Activated T-helper 2 cell treated with anti-CD3 and anti-CD28 coated beads, Interferon-gamma antibody, Interleukin-2, Interleukin-4, amounts not matched to agents 10 μg/mL and 5 μg/mL and 100 μg/mL, durations not matched to agents 14 hours and 24 hours and 36 hours (primary cell): ENCODE results near the gene DNAH8. TPM values are rescaled to one million over a fixed set of nuclear protein-coding genes. Genes with fewer than 3 reads are reported as not detected.

Experiments
- DNase-seq: peaks from one replicate; pipeline ENCODE4 v3.0.0; 2021; ENCODE audit warnings: low spot score
- H3K27ac Mint-ChIP-seq: one replicate; pipeline ENCODE4 v1.8.0; 2021; ENCODE audit warnings: mixed read lengths
- H3K27me3 Mint-ChIP-seq: one replicate; pipeline ENCODE4 v1.8.0; 2021; ENCODE audit warnings: low read depth, mixed read lengths
- H3K36me3 Mint-ChIP-seq: one replicate; pipeline ENCODE4 v1.8.0; 2021; ENCODE audit warnings: low read depth, mixed read lengths
- H3K4me1 Mint-ChIP-seq: one replicate; pipeline ENCODE4 v1.8.0; 2021; ENCODE audit warnings: low read depth, mixed read lengths
- H3K4me3 Mint-ChIP-seq: one replicate; pipeline ENCODE4 v1.8.0; 2021; ENCODE audit warnings: low read depth, mild to moderate bottlenecking, moderate library complexity, mixed read lengths
- H3K9me3 Mint-ChIP-seq: one replicate; pipeline ENCODE4 v1.8.0; 2021; ENCODE audit warnings: mixed read lengths
- intact Hi-C: fragments of 100-400 bp; cut with micrococcal nuclease; formaldehyde crosslinking; loops from one replicate; pipeline ENCODE4 v1.15.1; 2023
- total RNA-seq: library from RNA; stranded (reverse); gene quantifications from 2 replicates; pipeline ENCODE4 v1.2.3, GENCODE V29; 2022

Gene DNAH8
- total RNA-seq, 1 donor from 2014 or later = not detected

DNA sequence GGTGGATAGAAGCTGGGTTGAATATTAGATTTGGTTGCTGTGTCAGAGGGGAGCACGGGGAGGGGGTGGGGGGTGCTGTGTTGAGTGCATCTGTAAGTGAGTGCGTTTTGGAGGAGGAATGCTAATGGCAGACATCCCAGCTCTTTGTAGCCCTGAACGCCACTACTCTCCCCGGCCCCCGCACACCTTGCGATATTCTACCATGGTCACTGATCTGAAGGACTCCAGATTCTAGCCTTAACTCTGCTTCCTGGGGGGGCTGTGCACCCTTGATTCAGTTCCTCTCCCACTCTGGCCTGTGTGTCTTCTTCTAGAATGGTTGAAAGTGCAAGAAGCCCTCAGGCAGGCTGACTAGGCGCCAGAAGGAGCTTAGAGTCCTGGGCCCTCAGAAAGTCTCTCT lies 340.6 kb downstream of the DNAH8 start:
- no peaks in the 10 kb centered on the region for H3K36me3 Mint-ChIP-seq
- intact Hi-C loops = no loop called here
- H3K9me3 Mint-ChIP-seq = no peaks in the 10 kb centered on the region
- no peak for DNase-seq
- no peak overlapping the region for H3K4me3 Mint-ChIP-seq
- peaks cover 14% of the 10 kb centered on the region for H3K4me1 Mint-ChIP-seq
- H3K27ac Mint-ChIP-seq = no peak overlapping the region
- peaks cover 17% of the 10 kb centered on the region for H3K27me3 Mint-ChIP-seq

DNA sequence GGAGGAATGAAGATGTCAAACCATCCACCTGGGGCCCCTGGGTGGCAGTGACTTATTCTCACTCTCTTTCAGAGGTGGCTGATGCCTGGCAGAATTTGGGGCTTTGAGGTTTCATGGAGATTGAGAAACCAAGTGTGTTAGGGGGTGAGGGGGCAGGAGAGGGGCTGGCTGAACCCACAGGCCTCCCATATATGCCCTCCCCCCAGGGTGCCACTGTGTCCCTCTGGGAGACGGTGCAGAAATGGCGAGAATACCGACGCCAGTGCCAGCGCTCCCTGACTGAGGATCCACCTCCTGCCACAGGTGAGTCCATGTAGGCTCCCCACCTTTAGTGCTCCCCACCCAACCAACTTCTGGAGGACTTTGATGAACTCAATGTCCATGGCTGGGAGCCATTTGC lies 341.1 kb downstream of the DNAH8 start:
- intact Hi-C loops = no loop called here
- no peak for DNase-seq
- H3K9me3 Mint-ChIP-seq = no peaks in the 10 kb centered on the region
- peaks cover 9% of the 10 kb centered on the region for H3K4me1 Mint-ChIP-seq
- no peak overlapping the region for H3K4me3 Mint-ChIP-seq
- H3K36me3 Mint-ChIP-seq = no peaks in the 10 kb centered on the region
- no peak overlapping the region for H3K27ac Mint-ChIP-seq
- H3K27me3 Mint-ChIP-seq = peaks cover 20% of the 10 kb centered on the region

DNA sequence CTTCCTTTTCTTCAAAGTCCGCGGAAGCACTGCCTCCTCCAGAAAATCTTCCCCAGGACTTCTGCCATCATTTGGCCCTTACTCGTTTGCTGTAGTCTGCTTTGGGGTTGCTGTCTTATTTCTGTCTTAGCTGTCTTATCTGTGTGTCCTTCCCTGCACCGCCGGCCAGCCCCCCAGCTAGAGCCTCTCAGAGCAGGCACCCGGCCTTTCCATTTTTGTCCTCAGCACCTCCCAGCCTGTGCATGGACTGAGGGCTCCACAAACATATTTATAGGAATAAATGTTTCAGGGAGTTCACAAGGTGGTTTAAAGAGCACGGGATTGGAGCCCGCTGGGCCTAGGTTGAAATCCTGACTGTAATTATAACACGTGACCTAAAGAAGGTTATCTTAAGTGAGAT lies 341.6 kb downstream of the DNAH8 start:
- intact Hi-C loops = no loop called here
- Mint-ChIP-seq H3K27ac (no peak overlapping the region), H3K27me3 (peaks cover 21% of the 10 kb centered on the region), H3K4me1 (peaks cover 4% of the 10 kb centered on the region), H3K4me3 (no peak overlapping the region), H3K36me3 (no peaks in the 10 kb centered on the region), H3K9me3 (no peaks in the 10 kb centered on the region)
- no peak for DNase-seq

DNA sequence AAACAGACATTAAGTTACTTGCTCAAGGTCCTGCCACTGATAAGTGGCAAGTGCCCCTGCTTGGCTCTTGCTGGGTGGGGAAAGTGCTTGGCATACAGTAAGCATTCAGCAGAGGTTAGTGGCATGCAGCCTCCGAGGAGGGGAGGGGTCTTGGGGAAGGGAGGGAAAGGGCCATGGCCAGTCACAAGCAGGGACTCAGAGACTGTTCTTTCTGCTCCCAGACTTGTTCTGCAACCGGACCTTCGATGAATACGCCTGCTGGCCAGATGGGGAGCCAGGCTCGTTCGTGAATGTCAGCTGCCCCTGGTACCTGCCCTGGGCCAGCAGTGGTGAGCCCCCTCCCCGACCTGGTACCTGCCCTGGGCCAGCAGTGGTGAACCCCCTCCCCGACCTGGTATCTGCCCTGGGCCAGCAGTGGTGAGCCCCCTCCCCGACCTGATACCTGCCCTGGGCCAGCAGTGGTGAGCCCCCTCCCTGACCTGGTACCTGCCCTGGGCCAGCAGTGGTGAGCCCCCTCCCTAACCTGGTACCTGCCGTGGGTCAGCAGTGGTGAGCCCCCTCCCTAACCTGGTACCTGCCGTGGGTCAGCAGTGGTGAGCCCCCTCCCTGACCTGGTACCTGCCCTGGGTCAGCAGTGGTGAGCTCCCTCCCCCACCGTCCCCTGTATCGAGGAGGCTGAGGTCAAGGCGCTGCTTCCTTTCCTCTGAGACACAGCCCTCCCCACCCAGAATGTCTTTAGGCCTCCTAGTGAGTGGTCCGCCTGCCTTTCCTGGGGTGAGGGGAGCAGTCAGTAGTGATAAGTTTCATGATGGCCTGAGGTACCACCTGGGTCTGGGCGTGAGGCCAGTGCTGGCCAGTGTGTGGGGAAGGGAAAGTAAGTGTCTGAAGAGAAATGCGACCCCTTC lies 342.4 kb downstream of the DNAH8 start:
- Mint-ChIP-seq H3K9me3 (no peaks in the 10 kb centered on the region), H3K36me3 (no peaks in the 10 kb centered on the region), H3K27me3 (peaks cover 22% of the 10 kb centered on the region), H3K4me3 (no peak overlapping the region), H3K4me1 (no peaks in the 10 kb centered on the region), H3K27ac (no peak overlapping the region)
- intact Hi-C loops = no loop called here
- no peak for DNase-seq

DNA sequence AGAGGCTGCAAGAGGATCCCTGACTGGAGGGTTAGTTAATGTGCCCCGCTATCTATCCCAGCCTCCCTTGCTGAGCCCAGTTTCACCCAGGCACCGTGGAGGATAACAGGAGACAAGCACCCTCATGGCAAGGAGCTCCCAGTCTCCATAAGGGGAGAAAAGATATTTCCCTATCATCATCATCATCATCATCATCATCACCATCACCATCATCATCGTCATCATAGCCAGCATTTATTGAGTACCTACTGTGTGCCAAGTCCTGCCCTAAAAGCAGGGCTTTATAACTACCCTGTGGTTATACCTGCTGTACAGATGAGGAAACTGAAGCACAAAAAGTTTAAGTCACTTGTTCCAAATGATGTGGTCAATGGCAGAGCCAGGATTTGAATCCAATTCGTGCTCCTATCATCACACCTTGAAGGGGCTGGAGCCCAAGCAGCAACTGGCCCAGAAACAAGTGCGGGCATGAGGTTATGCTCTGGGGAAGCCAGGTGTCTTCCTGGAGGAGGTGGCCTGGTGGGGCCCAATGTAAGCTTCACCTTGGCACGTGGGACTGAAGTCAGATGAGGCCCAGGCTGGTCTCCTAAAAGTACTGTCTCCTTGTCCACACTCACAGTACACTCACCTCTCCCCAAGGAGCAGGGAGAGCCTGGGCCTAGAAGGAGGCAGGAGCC lies 343.5 kb downstream of the DNAH8 start:
- intact Hi-C loops = no loop called here
- Mint-ChIP-seq H3K4me1 (no peaks in the 10 kb centered on the region), H3K9me3 (no peaks in the 10 kb centered on the region), H3K27ac (no peak overlapping the region), H3K36me3 (no peaks in the 10 kb centered on the region), H3K4me3 (no peak overlapping the region), H3K27me3 (peaks cover 24% of the 10 kb centered on the region)
- no peak for DNase-seq

DNA sequence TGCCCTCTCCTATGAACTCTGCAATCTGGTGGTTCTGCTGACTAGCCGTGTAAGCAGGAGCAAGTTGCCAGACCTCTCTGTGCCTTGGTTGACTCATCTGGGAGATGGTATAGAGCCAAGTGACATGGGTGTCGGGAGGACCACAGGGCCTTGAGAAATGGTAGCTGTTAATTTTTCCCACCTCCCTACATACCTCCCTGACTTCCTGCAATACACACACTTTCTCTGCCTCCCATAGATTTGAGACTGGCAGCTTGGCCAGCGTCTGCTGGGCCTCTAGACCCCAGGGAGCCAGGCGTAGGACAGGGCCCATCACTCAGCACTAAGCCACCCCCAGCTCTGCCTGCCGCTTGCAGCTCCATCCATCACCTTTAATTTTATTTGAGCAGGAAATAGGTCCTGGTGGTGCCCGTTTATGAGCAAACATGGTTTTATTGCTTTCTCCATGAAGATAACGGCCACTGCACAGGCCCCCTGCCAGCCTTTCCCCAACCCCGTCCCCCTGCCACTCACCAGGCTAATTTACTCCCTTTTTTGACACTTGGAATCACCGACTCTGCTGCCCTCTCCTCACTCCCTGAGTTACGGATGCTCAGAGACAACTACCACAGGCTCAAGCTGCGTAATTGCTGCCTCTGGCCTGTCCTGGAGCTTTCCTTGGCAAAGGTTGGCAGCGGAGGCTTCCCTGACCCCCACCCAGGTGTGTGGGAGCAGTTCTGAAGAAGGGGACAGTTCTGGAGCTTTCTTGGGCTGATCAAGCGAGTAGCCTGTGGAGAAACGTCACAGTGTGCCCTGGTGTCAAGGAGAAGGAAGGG lies 344.6 kb downstream of the DNAH8 start:
- Mint-ChIP-seq H3K9me3 (no peaks in the 10 kb centered on the region), H3K27me3 (peaks cover 24% of the 10 kb centered on the region), H3K36me3 (no peaks in the 10 kb centered on the region), H3K4me1 (no peaks in the 10 kb centered on the region), H3K27ac (no peak overlapping the region), H3K4me3 (no peak overlapping the region)
- intact Hi-C loops = no loop called here
- DNase-seq = no peak

DNA sequence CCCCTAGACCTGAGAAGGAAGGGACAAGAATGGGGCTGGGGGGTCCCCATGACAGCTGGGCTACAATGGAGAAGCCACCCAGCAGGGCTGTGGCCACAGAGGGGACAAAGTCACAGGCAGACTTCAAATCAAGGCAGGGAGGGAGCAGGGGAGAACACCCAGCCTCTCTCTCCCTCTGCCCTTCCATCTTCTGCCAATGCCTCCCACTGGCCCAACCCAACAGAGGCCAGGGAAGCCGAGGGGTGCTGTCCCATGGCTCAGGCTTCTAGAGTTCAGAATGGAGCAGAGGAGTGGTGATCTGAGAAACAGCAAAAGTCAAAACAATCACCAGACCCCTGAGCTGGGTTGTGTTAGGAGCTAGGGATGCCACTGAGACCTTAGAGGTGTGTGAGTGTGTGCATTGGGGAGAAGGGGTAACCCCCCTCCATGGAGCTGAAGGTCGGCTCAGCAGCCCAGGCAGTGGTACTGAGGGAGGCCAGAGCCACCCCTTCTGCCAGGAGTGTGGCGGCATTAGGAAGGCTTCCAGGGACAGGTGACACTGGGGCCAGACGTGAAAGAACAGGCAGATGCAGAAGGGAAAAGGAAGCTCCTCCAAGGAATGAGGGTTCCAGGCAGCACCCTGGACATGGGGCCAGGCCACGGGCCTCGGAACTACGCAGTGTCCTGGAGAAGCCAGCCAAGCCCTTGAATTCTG lies 345.5 kb downstream of the DNAH8 start:
- no peak for DNase-seq
- no peak overlapping the region for H3K4me3 Mint-ChIP-seq
- no peak overlapping the region for H3K27ac Mint-ChIP-seq
- no peaks in the 10 kb centered on the region for H3K9me3 Mint-ChIP-seq
- H3K36me3 Mint-ChIP-seq = no peaks in the 10 kb centered on the region
- peaks cover 28% of the 10 kb centered on the region for H3K27me3 Mint-ChIP-seq
- H3K4me1 Mint-ChIP-seq = no peaks in the 10 kb centered on the region
- intact Hi-C loops = no loop called here

DNA sequence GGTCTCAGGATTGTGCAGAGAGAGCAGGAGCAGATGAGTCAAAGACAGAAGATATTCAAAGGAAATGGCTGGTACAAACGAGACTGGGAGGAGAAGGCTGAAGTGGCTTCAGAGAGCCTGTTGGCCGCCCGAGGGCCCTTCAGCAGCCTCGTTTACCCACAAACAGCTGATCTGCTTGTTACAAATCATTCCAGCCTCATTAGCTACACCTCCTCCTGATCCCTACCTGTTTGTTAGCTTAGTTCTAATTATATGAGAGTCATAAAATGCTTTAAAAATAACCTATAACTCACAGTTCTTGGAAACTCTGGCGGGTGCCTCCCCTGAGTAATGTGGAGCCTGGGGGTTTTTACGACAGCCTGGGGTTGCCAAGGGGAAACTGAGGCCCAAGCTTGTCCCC lies 346.1 kb downstream of the DNAH8 start:
- no peaks in the 10 kb centered on the region for H3K9me3 Mint-ChIP-seq
- H3K4me1 Mint-ChIP-seq = no peaks in the 10 kb centered on the region
- intact Hi-C loops = no loop called here

DNA sequence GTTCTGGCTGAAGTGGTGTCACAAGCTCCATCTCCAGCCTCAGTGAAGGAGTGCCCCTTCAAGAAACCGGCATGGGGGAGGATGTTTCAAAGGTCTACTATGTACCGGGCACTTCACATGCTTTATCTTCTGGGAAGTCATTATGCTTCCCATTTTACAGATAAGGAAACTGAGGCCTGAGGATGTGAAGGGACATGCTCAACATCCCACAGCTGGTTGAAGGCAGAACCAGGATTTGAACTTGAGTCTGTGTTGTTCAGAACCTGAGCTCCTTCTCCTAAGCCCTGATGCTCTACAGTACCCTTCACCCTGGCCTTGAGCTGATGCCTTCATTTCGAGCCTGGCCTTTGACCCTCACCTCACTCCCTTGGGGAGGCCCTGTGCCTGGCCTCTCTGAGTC lies 346.5 kb downstream of the DNAH8 start:
- H3K9me3 Mint-ChIP-seq = no peaks in the 10 kb centered on the region
- no peaks in the 10 kb centered on the region for H3K36me3 Mint-ChIP-seq
- intact Hi-C loops = no loop called here
- no peak overlapping the region for H3K27ac Mint-ChIP-seq
- H3K4me1 Mint-ChIP-seq = no peaks in the 10 kb centered on the region
- DNase-seq = no peak
- peaks cover 31% of the 10 kb centered on the region for H3K27me3 Mint-ChIP-seq
- no peak overlapping the region for H3K4me3 Mint-ChIP-seq

More for the DNA sequence above, 346.1 kb downstream of the DNAH8 start:
- Mint-ChIP-seq H3K36me3 (no peaks in the 10 kb centered on the region), H3K27me3 (peaks cover 31% of the 10 kb centered on the region), H3K4me3 (no peak overlapping the region), H3K27ac (no peak overlapping the region)
- no peak for DNase-seq

DNA sequence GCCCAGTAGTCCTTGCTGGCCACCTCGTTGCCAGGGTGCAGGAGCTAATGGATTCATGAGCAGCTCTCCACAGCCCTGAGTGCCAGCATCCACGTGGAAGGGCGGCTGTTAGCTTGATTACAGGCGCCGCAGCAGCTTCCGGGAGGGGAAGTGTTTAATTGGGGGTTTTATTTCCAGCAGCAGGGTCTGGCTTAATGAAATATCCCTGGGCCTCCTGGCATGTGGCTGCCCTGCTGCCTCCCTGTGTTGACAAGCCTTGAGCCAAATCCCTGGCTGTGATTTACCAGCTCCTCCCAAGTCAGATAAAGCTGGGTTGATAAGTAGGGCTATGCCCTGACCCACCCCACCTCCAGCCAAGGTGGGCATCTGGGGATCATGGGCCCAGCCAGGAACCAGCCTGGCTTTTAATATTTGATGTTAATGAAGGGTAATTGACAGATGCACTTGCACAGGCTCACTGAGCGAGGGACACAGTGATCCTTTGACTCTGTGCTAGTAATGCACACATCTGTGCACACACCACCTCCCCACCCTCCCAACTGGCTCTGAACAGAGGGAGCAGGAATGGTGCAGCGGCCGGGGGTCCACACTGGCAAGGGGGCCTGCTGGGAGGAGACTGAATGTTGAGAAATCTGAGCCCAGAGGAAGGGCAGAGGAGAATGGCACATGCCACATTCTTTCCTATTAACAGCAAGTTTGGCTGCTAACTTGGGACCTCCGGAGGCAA lies 347.1 kb downstream of the DNAH8 start:
- H3K4me3 Mint-ChIP-seq = no peak overlapping the region
- H3K27me3 Mint-ChIP-seq = peaks cover 34% of the 10 kb centered on the region
- no peaks in the 10 kb centered on the region for H3K4me1 Mint-ChIP-seq
- H3K36me3 Mint-ChIP-seq = no peaks in the 10 kb centered on the region
- H3K27ac Mint-ChIP-seq = no peak overlapping the region
- no peaks in the 10 kb centered on the region for H3K9me3 Mint-ChIP-seq
- no peak for DNase-seq
- intact Hi-C loops = no loop called here

DNA sequence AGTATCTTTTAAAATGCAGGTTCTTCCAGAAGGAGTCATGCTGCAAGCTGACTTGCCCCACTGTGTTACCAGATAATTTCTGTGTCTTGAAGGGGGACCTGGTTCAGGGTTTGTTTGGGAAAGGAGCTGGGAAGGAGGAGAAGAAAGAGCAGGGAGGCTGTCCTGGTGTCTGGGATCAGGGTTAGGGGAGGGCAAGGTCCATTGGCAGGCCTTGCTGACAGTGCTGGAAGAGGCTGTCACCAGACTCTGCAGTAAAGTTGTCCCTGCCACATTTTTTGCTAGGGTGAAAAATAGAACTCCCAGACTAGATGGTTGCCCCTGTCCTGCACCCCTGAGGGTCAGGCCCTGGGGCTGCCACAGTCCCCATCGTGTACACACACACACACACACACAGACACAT lies 348.4 kb downstream of the DNAH8 start:
- no peaks in the 10 kb centered on the region for H3K9me3 Mint-ChIP-seq
- no peak overlapping the region for H3K4me3 Mint-ChIP-seq
- DNase-seq = no peak
- H3K4me1 Mint-ChIP-seq = no peaks in the 10 kb centered on the region
- H3K36me3 Mint-ChIP-seq = no peaks in the 10 kb centered on the region
- H3K27me3 Mint-ChIP-seq = peaks cover 41% of the 10 kb centered on the region
- intact Hi-C loops = no loop called here
- no peak overlapping the region for H3K27ac Mint-ChIP-seq

DNA sequence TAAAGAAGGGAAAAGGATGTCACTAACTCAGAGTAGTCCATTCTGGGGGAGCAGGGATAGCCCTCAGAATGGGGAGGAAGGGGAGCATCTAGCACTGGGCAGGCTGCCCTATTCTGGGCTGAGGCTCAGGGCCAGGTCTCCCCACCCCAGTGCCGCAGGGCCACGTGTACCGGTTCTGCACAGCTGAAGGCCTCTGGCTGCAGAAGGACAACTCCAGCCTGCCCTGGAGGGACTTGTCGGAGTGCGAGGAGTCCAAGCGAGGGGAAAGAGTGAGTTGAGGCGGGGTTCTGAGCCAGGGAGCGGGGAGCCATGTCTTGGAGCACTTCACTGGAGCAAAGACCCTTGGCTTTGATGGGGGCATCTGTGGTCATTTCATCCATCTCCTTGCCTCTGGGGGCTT lies 350.4 kb downstream of the DNAH8 start:
- Mint-ChIP-seq H3K9me3 (no peaks in the 10 kb centered on the region), H3K36me3 (no peaks in the 10 kb centered on the region), H3K27me3 (peaks cover 45% of the 10 kb centered on the region), H3K27ac (no peak overlapping the region), H3K4me3 (no peak overlapping the region), H3K4me1 (no peaks in the 10 kb centered on the region)
- intact Hi-C loops = no loop called here
- DNase-seq = no peak
